Transverse colon (tissue), 4 donors: Measurements from ENCODE around the gene TMEM250. TPM values are rescaled to one million over a fixed set of nuclear protein-coding genes. Genes with fewer than 3 reads are reported as not detected.

Experiments used
- DNase-seq: peaks from one replicate; pipeline ENCODE4 v3.0.0-alpha.2; 2019
- H3K27ac ChIP-seq, 4 donors: fragments of 200-600 bp; sonication (generic); 2 replicates each; pipeline ENCODE4 v1.5.1; 2016 to 2018; ENCODE audit warnings: inconsistent platforms in 4 of 4
- H3K27me3 ChIP-seq: fragments of 200-600 bp; sonication (generic); 2 replicates; pipeline ENCODE4 v1.5.1; 2017; ENCODE audit warnings: inconsistent platforms
- H3K36me3 ChIP-seq, 4 donors: fragments of 200-600 bp; sonication (generic); 2 replicates each; pipeline ENCODE4 v1.5.1; 2017 to 2019; ENCODE audit warnings: inconsistent platforms in 4 of 4
- H3K4me1 ChIP-seq, 4 donors: fragments of 200-600 bp; sonication (generic); 2 replicates each; pipeline ENCODE4 v1.5.1; 2017 to 2020; ENCODE audit warnings: inconsistent platforms in 4 of 4
- H3K4me3 ChIP-seq, 4 donors: fragments of 200-600 bp; sonication (generic); 1 replicate in 1 of 4; 2 replicates in 3 of 4; pipeline versions ENCODE4 v1.5.1 to v1.6.1; 2017 to 2019; ENCODE audit warnings: inconsistent platforms in 4 of 4
- H3K9me3 ChIP-seq, 2 donors: fragments of 200-600 bp; sonication (generic); 2 replicates each; pipeline ENCODE4 v1.5.1; 2017 to 2019; ENCODE audit warnings: inconsistent platforms in 2 of 2
- EP300 ChIP-seq: sonication (generic); formaldehyde crosslinking; IDR thresholded peaks from one replicate; pipeline ENCODE4 v1.6.1; 2017; ENCODE audit warnings: antibody characterized with exemption, low read depth
- POLR2A ChIP-seq: fragments of 450-650 bp; IDR thresholded peaks from one replicate; pipeline ENCODE4 v1.6.1; 2016; ENCODE audit warnings: antibody characterized with exemption, mild to moderate bottlenecking, moderate library complexity
- POLR2AphosphoS5 ChIP-seq, 3 donors: sonication (generic); formaldehyde crosslinking; IDR thresholded peaks; one replicate each; pipeline ENCODE4 v1.6.1; 2016; ENCODE audit warnings: antibody characterized with exemption in 3 of 3
- WGBS, 2 donors: methylation state at CpG; one replicate each; pipeline ENCODE4 v1.1.5; 2018; ENCODE audit warnings: low coverage in 1 of 2; 5-methylcytosine and 5-hydroxymethylcytosine counted together
- in situ Hi-C, 4 donors: fragments of 200-750 bp; cut with MboI; loops; one replicate each; pipeline versions ENCODE4 v1.15.0 to v1.15.1; 2017; ENCODE audit warnings: low sequenced_read_pairs in 3 of 4, low pct_ligation_motif_present in 1 of 4, low pct_unique_long_range_greater_than_20kb in 1 of 4
- intact Hi-C: fragments of 100-400 bp; cut with DNase I; formaldehyde crosslinking; loops from one replicate; pipeline ENCODE4 v1.15.1; 2023; ENCODE audit warnings: low total_unique reads
- total RNA-seq, 4 donors: library from RNA; depleted of rRNA; stranded (reverse); fragments of >200 nt; gene quantifications; one replicate each; pipeline ENCODE4 v1.1.0, GENCODE V29; 2016
- TF ChIP-seq, protein P1 (sequence below), 5 experiments: fragments of 200-600 bp in 3 of 5; fragments of 450-650 bp in 2 of 5; sonication (generic) in 3 of 5; IDR thresholded peaks; 1 replicate in 2 of 5; 2 replicates in 3 of 5; pipeline ENCODE4 v1.5.1; 2016 to 2017; ENCODE audit warnings: antibody characterized with exemption in 5 of 5, inconsistent platforms in 3 of 5, mild to moderate bottlenecking in 2 of 5, moderate library complexity in 1 of 5

TMEM250 gene
- total RNA-seq, 4 donors from 2014 or later: 50.3 to 187 (median 86.6) TPM

DNA sequence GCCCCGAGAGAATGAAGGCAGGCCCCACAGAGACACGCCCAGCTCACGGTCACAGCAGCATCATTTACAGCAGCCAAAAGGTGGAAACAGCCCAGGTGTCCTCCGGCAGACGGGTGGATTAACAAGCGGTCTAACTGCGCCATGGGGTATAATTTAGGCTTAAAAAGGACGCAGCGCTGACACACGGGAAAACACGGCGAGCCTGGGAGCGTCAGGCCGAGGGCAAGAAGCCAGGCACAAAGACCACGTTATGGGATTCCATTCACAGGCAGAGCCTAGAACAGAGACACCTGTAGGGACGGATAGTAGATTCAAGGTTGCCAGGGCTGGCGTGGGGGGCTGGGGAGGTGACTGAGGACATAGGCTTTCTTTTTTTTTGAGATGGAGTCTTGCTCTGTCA is 36.9 kb upstream of the TMEM250 start:
- no peaks in the 10 kb centered on the region for H3K36me3 ChIP-seq
- in situ Hi-C loops: no loop called here

DNA sequence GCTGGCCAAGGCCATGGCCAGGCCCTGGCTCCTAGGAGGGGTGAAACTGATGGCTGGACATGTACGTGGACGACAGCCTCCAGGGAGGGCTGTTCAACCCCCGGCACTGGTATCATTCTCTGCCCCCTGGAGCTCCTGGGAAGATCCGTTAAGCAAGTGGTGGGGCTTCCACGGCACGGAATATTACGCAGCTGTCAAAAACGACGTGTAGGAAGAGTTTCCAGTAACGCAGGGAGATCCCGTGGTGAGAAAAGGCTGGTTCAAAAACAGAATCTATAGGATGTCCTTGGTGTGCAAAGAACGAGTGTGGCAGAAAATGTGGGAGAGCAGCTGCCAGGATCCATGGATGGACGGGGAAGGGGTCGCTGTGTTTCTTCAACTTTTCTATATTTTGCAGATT is 36.3 kb upstream of the TMEM250 start:
- Histone ChIP-seq H3K27me3 (peaks cover 37% of the 10 kb centered on the region), H3K4me3 (no peak overlapping the region), H3K9me3 (no peaks in the 10 kb centered on the region), H3K27ac (no peak overlapping the region), H3K36me3 (no peaks in the 10 kb centered on the region), H3K4me1 (no peaks in the 10 kb centered on the region)
- DNase-seq: no peak
- WGBS, 2 donors: 89 to 97% methylated on average over 6 to 14 of the region's 14 CpGs
- TF ChIP-seq POLR2AphosphoS5 (IDR thresholded peaks at IDR 0.05) (no peak), EP300 (no peak), POLR2A (no peak)
- TF ChIP-seq, protein P1, sequence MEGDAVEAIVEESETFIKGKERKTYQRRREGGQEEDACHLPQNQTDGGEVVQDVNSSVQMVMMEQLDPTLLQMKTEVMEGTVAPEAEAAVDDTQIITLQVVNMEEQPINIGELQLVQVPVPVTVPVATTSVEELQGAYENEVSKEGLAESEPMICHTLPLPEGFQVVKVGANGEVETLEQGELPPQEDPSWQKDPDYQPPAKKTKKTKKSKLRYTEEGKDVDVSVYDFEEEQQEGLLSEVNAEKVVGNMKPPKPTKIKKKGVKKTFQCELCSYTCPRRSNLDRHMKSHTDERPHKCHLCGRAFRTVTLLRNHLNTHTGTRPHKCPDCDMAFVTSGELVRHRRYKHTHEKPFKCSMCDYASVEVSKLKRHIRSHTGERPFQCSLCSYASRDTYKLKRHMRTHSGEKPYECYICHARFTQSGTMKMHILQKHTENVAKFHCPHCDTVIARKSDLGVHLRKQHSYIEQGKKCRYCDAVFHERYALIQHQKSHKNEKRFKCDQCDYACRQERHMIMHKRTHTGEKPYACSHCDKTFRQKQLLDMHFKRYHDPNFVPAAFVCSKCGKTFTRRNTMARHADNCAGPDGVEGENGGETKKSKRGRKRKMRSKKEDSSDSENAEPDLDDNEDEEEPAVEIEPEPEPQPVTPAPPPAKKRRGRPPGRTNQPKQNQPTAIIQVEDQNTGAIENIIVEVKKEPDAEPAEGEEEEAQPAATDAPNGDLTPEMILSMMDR (IDR thresholded peaks at IDR 0.05): no peak
- in situ Hi-C loops: no loop called here
- intact Hi-C loops: loop anchor here (2.0 kb wide), 1 partner anchor 56 kb away; no protein-coding TSS in a partner anchor

More for the DNA sequence above, 36.9 kb upstream of the TMEM250 start:
- intact Hi-C loops: loop anchor here (2.0 kb wide), 1 partner anchor 57 kb away; no protein-coding TSS in a partner anchor
- Histone ChIP-seq H3K9me3 (no peaks in the 10 kb centered on the region), H3K27me3 (peaks cover 37% of the 10 kb centered on the region), H3K4me3 (no peak overlapping the region), H3K27ac (no peak overlapping the region), H3K4me1 (no peaks in the 10 kb centered on the region)
- WGBS, 2 donors: 62% methylated on average over 17 of the region's 17 CpGs; no CpG with 5 or more reads in 1 of the 2 donors
- TF ChIP-seq POLR2AphosphoS5 (IDR thresholded peaks at IDR 0.05) (no peak), POLR2A (no peak), EP300 (no peak)
- TF ChIP-seq, protein P1 (IDR thresholded peaks at IDR 0.05): no peak
- DNase-seq: no peak

DNA sequence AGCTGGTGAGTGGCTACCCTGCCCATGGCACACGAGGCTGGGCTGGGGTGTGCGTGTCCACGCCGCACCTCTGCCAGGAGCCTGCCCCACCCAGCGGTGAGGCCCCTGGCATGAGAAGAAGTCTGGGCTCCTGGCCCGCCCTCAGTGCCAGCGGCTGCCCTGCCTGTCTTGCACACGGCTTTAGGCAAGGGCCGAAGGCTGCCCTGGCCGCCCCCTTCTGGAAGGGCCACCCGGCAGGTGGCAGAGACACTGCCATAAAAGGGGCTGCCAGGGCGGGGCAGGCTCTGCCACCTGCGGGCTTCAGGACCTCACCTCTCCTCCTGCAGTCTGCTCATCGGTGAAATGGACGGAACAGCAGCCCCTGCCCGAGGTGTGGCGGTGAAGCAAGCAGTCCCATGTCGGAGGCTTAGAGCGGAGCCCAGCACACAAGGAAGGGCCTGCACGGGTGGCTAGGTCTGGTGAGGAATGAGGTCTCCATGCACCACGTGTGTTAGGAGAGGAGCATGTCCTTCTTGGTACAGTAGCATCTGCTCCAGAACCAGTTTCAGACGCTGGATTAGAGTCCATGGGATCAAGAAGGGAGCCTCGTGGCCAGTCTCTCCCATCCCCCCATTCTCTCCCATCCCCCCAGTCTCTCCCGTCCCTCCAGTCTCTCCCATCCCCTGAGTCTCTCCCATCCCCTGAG is 34.8 kb upstream of the TMEM250 start:
- no peaks in the 10 kb centered on the region for H3K9me3 ChIP-seq
- H3K4me3 ChIP-seq: no peak overlapping the region
- intact Hi-C loops: loop anchor here (2.0 kb wide), 1 partner anchor 55 kb away; no protein-coding TSS in a partner anchor
- H3K27ac ChIP-seq: no peak overlapping the region
- in situ Hi-C loops: no loop called here
- WGBS, 2 donors: 42 to 48% methylated on average over 4 to 22 of the region's 24 CpGs
- no peaks in the 10 kb centered on the region for H3K4me1 ChIP-seq
- TF ChIP-seq POLR2AphosphoS5 (IDR thresholded peaks at IDR 0.05) (no peak), POLR2A (no peak), EP300 (no peak)
- TF ChIP-seq, protein P1 (IDR thresholded peaks at IDR 0.05): no peak
- peaks cover 42% of the 10 kb centered on the region for H3K27me3 ChIP-seq
- DNase-seq: no peak
- no peaks in the 10 kb centered on the region for H3K36me3 ChIP-seq

DNA sequence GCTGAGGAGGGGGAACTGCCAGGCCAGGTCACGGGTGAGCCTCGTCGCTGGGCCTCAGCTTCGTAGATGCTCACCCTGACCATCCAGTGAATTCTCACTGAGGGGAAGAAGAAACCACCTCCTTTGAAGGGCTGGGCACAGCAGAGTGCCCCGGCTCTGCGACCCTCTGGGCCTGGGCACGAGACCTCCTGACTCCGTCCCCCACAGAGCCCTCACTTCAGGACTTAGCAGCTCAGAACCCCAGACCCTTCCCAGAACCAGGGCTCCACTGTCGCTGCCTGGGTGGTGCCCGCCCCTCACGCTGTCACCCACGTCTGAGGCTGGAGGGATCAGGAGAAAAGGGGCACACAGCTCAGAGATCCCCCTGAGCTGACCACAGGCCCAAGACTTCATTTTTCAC is 34.3 kb upstream of the TMEM250 start:
- 89% methylated on average over 12 of the region's 12 CpGs; no CpG with 5 or more reads in 1 of the 2 donors for WGBS, 2 donors
- no peak for DNase-seq
- no peak overlapping the region for H3K27ac ChIP-seq
- intact Hi-C loops (no loop called here), in situ Hi-C loops (no loop called here)
- no peak overlapping the region for H3K4me3 ChIP-seq
- no peaks in the 10 kb centered on the region for H3K4me1 ChIP-seq
- no peaks in the 10 kb centered on the region for H3K9me3 ChIP-seq
- TF ChIP-seq POLR2AphosphoS5 (IDR thresholded peaks at IDR 0.05) (no peak), POLR2A (no peak), EP300 (no peak)
- TF ChIP-seq, protein P1 (IDR thresholded peaks at IDR 0.05): no peak
- no peaks in the 10 kb centered on the region for H3K36me3 ChIP-seq
- peaks cover 45% of the 10 kb centered on the region for H3K27me3 ChIP-seq
